Trophoblast cell (in vitro differentiated cells and primary cell): ENCODE data around the gene JUN.

ENCODE experiments used
- DNase-seq, 2 donors: peaks; one replicate each; pipeline ENCODE4 v3.0.0-alpha.2; 2016
- H2AFZ ChIP-seq: 2 replicates; pipeline ENCODE4 v1.6.1; 2013; ENCODE audit warnings: low read length, moderate library complexity, mild to moderate bottlenecking; ENCODE audit not compliant: insufficient read depth, poor library complexity
- H2AK5ac ChIP-seq: 2 replicates; pipeline ENCODE4 v1.6.1; 2013; ENCODE audit warnings: mild to moderate bottlenecking, low read length
- H2BK120ac ChIP-seq: 2 replicates; pipeline ENCODE4 v1.6.1; 2013; ENCODE audit warnings: low read length, mild to moderate bottlenecking, moderate library complexity; ENCODE audit not compliant: insufficient read depth, poor library complexity
- H2BK12ac ChIP-seq: 2 replicates; pipeline ENCODE4 v1.6.1; 2013; ENCODE audit warnings: mild to moderate bottlenecking, low read length, moderate library complexity
- H2BK5ac ChIP-seq: 2 replicates; pipeline ENCODE4 v1.6.1; 2013; ENCODE audit warnings: low read length, low read depth, moderate library complexity, mild to moderate bottlenecking; ENCODE audit not compliant: poor library complexity
- H3K14ac ChIP-seq: 2 replicates; pipeline ENCODE4 v1.6.1; 2013; ENCODE audit warnings: mild to moderate bottlenecking, low read length
- H3K18ac ChIP-seq: 2 replicates; pipeline ENCODE4 v1.6.1; 2013; ENCODE audit warnings: mild to moderate bottlenecking, low read length
- H3K23ac ChIP-seq: 2 replicates; pipeline ENCODE4 v1.6.1; 2013; ENCODE audit warnings: low read length
- H3K27ac ChIP-seq: 2 replicates; pipeline ENCODE4 v1.5.1; 2013; ENCODE audit warnings: low read depth, mild to moderate bottlenecking, inconsistent platforms, low read length, moderate library complexity
- H3K27me3 ChIP-seq: 2 replicates; pipeline ENCODE4 v1.6.1; 2013; ENCODE audit warnings: inconsistent platforms, mild to moderate bottlenecking, low read length, moderate library complexity; ENCODE audit not compliant: insufficient read depth
- H3K36me3 ChIP-seq, 2 experiments: 1 replicate in 1 of 2; 2 replicates in 1 of 2; pipeline ENCODE4 v1.6.1; 2013; ENCODE audit warnings: low read length in 2 of 2, mild to moderate bottlenecking in 2 of 2, moderate library complexity in 1 of 2; ENCODE audit not compliant: insufficient read depth in 2 of 2, control insufficient read depth in 1 of 2
- H3K4ac ChIP-seq: 2 replicates; pipeline ENCODE4 v1.6.1; 2013; ENCODE audit warnings: low read depth, mild to moderate bottlenecking, low read length, moderate library complexity
- H3K4me1 ChIP-seq, 2 experiments: 1 replicate in 1 of 2; 2 replicates in 1 of 2; pipeline ENCODE4 v1.6.1; 2013; ENCODE audit warnings: low read length in 2 of 2, mild to moderate bottlenecking in 2 of 2, moderate library complexity in 1 of 2; ENCODE audit not compliant: insufficient read depth in 2 of 2, control insufficient read depth in 1 of 2
- H3K4me2 ChIP-seq: 2 replicates; pipeline ENCODE4 v1.6.1; 2013; ENCODE audit warnings: inconsistent platforms, mild to moderate bottlenecking, low read length, moderate library complexity
- H3K4me3 ChIP-seq: 2 replicates; pipeline ENCODE4 v1.5.1; 2013; ENCODE audit warnings: mild to moderate bottlenecking, low read depth, low read length, inconsistent platforms
- H3K79me1 ChIP-seq: one replicate; pipeline ENCODE4 v1.6.1; 2013; ENCODE audit warnings: low read length
- H3K79me2 ChIP-seq: 2 replicates; pipeline ENCODE4 v1.6.1; 2013; ENCODE audit warnings: low read length, mild to moderate bottlenecking; ENCODE audit not compliant: control insufficient read depth, insufficient read depth, poor library complexity
- H3K9ac ChIP-seq: 2 replicates; pipeline ENCODE4 v1.6.1; 2013; ENCODE audit warnings: mild to moderate bottlenecking, low read length
- H3K9me3 ChIP-seq: 2 replicates; pipeline ENCODE4 v1.6.1; 2013; ENCODE audit warnings: low read depth, mild to moderate bottlenecking, control low read depth, inconsistent platforms, low read length; ENCODE audit not compliant: insufficient read depth
- H4K12ac ChIP-seq: 2 replicates; pipeline ENCODE4 v1.6.1; 2013; ENCODE audit warnings: low read depth, mild to moderate bottlenecking, low read length, moderate library complexity
- H4K8ac ChIP-seq: 2 replicates; pipeline ENCODE4 v1.6.1; 2013; ENCODE audit warnings: low read depth, mild to moderate bottlenecking, low read length, moderate library complexity
- H4K91ac ChIP-seq: one replicate; pipeline ENCODE4 v1.6.1; 2013; ENCODE audit warnings: low read depth, mild to moderate bottlenecking, low read length, moderate library complexity
- WGBS: extraction: QIAGEN DNeasy Blood & Tissue Kit; methylation state at CpG from one replicate; pipeline ENCODE4 v1.1.7; 2013; ENCODE audit warnings: missing lambda C conversion rate; ENCODE audit not compliant: insufficient read length, insufficient coverage; ENCODE audit errors: extremely low coverage; 5-methylcytosine and 5-hydroxymethylcytosine counted together

Gene JUN

DNA sequence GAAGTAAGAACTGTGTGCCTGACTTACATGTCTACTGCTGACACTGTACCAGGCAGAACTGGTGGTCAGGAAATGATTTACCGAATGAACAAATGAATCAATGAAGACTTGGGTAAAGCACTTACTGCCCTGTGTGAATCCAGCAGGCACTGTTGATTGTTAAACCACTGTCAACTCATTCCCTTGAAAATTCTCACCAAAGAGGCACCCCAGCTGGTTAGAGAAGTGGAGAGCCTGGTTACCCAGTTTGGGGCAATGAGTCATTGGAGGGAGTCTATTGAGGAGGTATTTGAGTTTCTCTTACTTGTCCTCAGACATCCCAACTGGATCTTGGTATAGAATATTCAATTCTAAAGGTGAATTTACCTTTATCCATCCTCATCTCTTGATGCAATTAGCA, 34.2 kb downstream of the JUN start:
- Histone ChIP-seq H3K27me3 (no peaks in the 10 kb centered on the region), H3K4me3 (no peak overlapping the region), H3K79me2 (no peaks in the 10 kb centered on the region), H3K79me1 (no peaks in the 10 kb centered on the region), H3K9me3 (no peaks in the 10 kb centered on the region), H3K4me1 (no peaks in the 10 kb centered on the region), H3K9ac (no peak overlapping the region), H4K8ac (no peak overlapping the region), H2AFZ (no peak overlapping the region), H2BK120ac (no peak overlapping the region), H3K36me3 (no peaks in the 10 kb centered on the region), H3K4me2 (no peak overlapping the region), H4K12ac (no peak overlapping the region), H4K91ac (no peak overlapping the region), H3K27ac (no peak overlapping the region), H2BK12ac (no peak overlapping the region), H3K23ac (no peak overlapping the region), H2BK5ac (no peak overlapping the region), H3K18ac (no peak overlapping the region), H3K14ac (no peak overlapping the region), H2AK5ac (no peak overlapping the region), H3K4ac (no peak overlapping the region)
- no peak for DNase-seq
- WGBS = no CpG with 5 or more reads among the region's 1 CpG

- no peak overlapping the region for H2AK5ac ChIP-seq
- no peaks in the 10 kb centered on the region for H3K27me3 ChIP-seq
- no peak overlapping the region for H4K8ac ChIP-seq
- H3K14ac ChIP-seq = no peak overlapping the region
- H3K9me3 ChIP-seq = no peaks in the 10 kb centered on the region
- H3K23ac ChIP-seq = no peak overlapping the region
- WGBS = no CpG with 5 or more reads among the region's 3 CpGs
- H4K91ac ChIP-seq = no peak overlapping the region
- H3K4ac ChIP-seq = no peak overlapping the region
- no peak for DNase-seq
- H3K79me1 ChIP-seq = no peaks in the 10 kb centered on the region
- no peak overlapping the region for H3K18ac ChIP-seq
- H3K4me1 ChIP-seq = no peaks in the 10 kb centered on the region
- H3K9ac ChIP-seq = no peak overlapping the region
- H2BK5ac ChIP-seq = no peak overlapping the region
- no peak overlapping the region for H3K4me2 ChIP-seq
- no peaks in the 10 kb centered on the region for H3K79me2 ChIP-seq
- H3K36me3 ChIP-seq = no peaks in the 10 kb centered on the region
- H2AFZ ChIP-seq = no peak overlapping the region
- H4K12ac ChIP-seq = no peak overlapping the region
- no peak overlapping the region for H2BK12ac ChIP-seq
- no peak overlapping the region for H3K4me3 ChIP-seq
- no peak overlapping the region for H2BK120ac ChIP-seq
- H3K27ac ChIP-seq = no peak overlapping the region
Measured at GRCh38 chr1:58748666-58749065, 35.2 kb downstream of the JUN start.

- Histone ChIP-seq H3K23ac (no peak overlapping the region), H3K18ac (no peak overlapping the region), H2BK120ac (no peak overlapping the region), H3K14ac (no peak overlapping the region), H2AFZ (no peak overlapping the region), H2BK5ac (no peak overlapping the region), H3K36me3 (no peaks in the 10 kb centered on the region), H3K27me3 (no peaks in the 10 kb centered on the region), H2AK5ac (no peak overlapping the region), H3K4me2 (no peak overlapping the region), H4K8ac (no peak overlapping the region), H4K12ac (no peak overlapping the region), H3K79me1 (no peaks in the 10 kb centered on the region), H2BK12ac (no peak overlapping the region), H3K9me3 (no peaks in the 10 kb centered on the region), H3K79me2 (no peaks in the 10 kb centered on the region), H4K91ac (no peak overlapping the region), H3K9ac (no peak overlapping the region), H3K27ac (no peak overlapping the region), H3K4ac (no peak overlapping the region), H3K4me1 (peaks cover 0 to under 1% of the 10 kb centered on the region in 2 experiments), H3K4me3 (no peak overlapping the region)
- no peak for DNase-seq
- no CpG with 5 or more reads among the region's 2 CpGs for WGBS
Measured at GRCh38 chr1:58746757-58747156, 37.1 kb downstream of the JUN start.

DNA sequence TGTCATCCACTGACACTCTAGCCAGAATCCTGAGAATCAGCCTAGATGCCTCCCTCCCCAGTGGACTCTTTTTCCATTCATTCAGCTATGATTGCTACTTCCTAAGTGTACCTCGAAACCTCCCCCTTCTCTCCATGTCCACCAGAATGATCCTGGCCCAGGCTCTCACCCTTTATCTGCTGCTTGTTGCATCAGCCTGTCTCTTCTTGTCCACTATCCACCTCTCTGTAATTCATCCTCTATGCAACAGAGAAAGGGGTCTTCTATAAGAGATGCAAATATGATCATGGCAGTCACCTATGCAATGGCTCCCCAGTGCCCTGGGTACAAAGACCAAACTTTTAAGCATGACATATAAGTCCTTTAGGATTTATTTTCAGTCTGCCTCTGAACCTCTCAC, 37.7 kb downstream of the JUN start:
- no peak overlapping the region for H2AFZ ChIP-seq
- no peaks in the 10 kb centered on the region for H3K79me1 ChIP-seq
- WGBS = no CpG with 5 or more reads among the region's 1 CpG
- H3K9ac ChIP-seq = no peak overlapping the region
- H3K27me3 ChIP-seq = no peaks in the 10 kb centered on the region
- no peak overlapping the region for H4K8ac ChIP-seq
- DNase-seq = no peak
- peaks cover 0 to 3% of the 10 kb centered on the region in 2 experiments for H3K4me1 ChIP-seq
- H3K4ac ChIP-seq = no peak overlapping the region
- H3K36me3 ChIP-seq = no peaks in the 10 kb centered on the region
- H3K14ac ChIP-seq = no peak overlapping the region
- H4K91ac ChIP-seq = no peak overlapping the region
- H2BK120ac ChIP-seq = no peak overlapping the region
- H3K9me3 ChIP-seq = no peaks in the 10 kb centered on the region
- H2BK12ac ChIP-seq = no peak overlapping the region
- H3K79me2 ChIP-seq = no peaks in the 10 kb centered on the region
- H3K23ac ChIP-seq = no peak overlapping the region
- H2BK5ac ChIP-seq = no peak overlapping the region
- H3K4me3 ChIP-seq = no peak overlapping the region
- H3K27ac ChIP-seq = no peak overlapping the region
- H4K12ac ChIP-seq = no peak overlapping the region
- no peak overlapping the region for H3K4me2 ChIP-seq
- H2AK5ac ChIP-seq = no peak overlapping the region
- no peak overlapping the region for H3K18ac ChIP-seq
